Mesodermal cell (in vitro differentiated cells): ENCODE measurements around the gene AAGAB.
"Not testable (repeated sequence)": the region's sequence is repeated elsewhere in the genome, so short reads cannot be mapped to it uniquely, and the experiment has no call there.

ENCODE experiments used
- H3K27ac ChIP-seq: 2 replicates; pipeline ENCODE4 v1.7.0; 2013; ENCODE audit warnings: mild to moderate bottlenecking, low read depth, low read length, moderate library complexity; ENCODE audit not compliant: severe bottlenecking
- H3K36me3 ChIP-seq: 2 replicates; pipeline ENCODE4 v1.7.1; 2013; ENCODE audit warnings: mild to moderate bottlenecking, low read length, moderate library complexity; ENCODE audit not compliant: control insufficient read depth, insufficient read depth
- H3K4me1 ChIP-seq: one replicate; pipeline ENCODE4 v1.7.1; 2013; ENCODE audit warnings: mild to moderate bottlenecking, low read length; ENCODE audit not compliant: insufficient read depth, control insufficient read depth, poor library complexity, severe bottlenecking
- H3K4me3 ChIP-seq: 2 replicates; pipeline ENCODE4 v1.7.0; 2013; ENCODE audit warnings: low read length, control low read depth, mild to moderate bottlenecking; ENCODE audit not compliant: insufficient read depth, poor library complexity, severe bottlenecking; ENCODE audit errors: extremely low read depth
- H3K9me3 ChIP-seq: 2 replicates; pipeline ENCODE4 v1.7.1; 2013; ENCODE audit warnings: mild to moderate bottlenecking, low read length, moderate library complexity; ENCODE audit not compliant: control insufficient read depth
- WGBS, 2 experiments: methylation state at CpG; one replicate each; pipeline ENCODE4 v1.1.5; 2013; ENCODE audit warnings: missing lambda C conversion rate in 2 of 2; ENCODE audit not compliant: insufficient coverage in 2 of 2; 5-methylcytosine and 5-hydroxymethylcytosine counted together

AAGAB gene

GRCh38 chr15:67276666-67277065 lies 22.2 kb upstream of the AAGAB start:
- Histone ChIP-seq H3K4me1 (no peaks in the 10 kb centered on the region), H3K9me3 (no peaks in the 10 kb centered on the region), H3K27ac (no peak overlapping the region), H3K36me3 (no peaks in the 10 kb centered on the region), H3K4me3 (no peak overlapping the region)
- WGBS, 2 experiments, result no CpG with 5 or more reads among the region's 1 CpG

DNA sequence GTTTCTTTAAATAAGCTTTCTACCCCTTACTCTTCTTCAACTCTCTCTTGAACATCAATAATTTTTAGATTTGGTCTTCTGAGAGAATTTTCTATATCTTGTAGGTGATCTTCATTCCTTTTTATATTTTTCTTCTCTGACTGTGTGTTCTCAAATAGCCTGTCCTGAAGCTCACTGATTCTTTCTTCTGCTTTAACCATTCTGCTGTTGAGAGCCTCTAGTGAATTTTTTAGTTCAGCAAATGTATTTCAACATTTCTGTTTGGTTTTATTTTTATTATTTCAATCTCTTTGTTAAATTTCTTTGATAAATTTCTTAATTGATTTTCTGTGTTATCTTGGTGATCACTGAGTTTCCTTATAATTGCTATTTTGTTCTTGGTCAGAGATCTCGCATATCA lies 19.8 kb upstream of the AAGAB start:
- Histone ChIP-seq H3K9me3 (no peaks in the 10 kb centered on the region), H3K4me3 (no peak overlapping the region), H3K36me3 (no peaks in the 10 kb centered on the region), H3K27ac (no peak overlapping the region), H3K4me1 (no peaks in the 10 kb centered on the region)
- WGBS, 2 experiments, result no CpG with 5 or more reads among the region's 1 CpG

GRCh38 chr15:67267951-67268941 lies 13.8 kb upstream of the AAGAB start:
- Histone ChIP-seq H3K36me3 (no peaks in the 10 kb centered on the region), H3K4me1 (no peaks in the 10 kb centered on the region), H3K27ac (no peak overlapping the region), H3K4me3 (no peak overlapping the region), H3K9me3 (no peaks in the 10 kb centered on the region)
- WGBS, 2 experiments, result 79 to 93% methylated on average over 5 of the region's 9 CpGs

DNA sequence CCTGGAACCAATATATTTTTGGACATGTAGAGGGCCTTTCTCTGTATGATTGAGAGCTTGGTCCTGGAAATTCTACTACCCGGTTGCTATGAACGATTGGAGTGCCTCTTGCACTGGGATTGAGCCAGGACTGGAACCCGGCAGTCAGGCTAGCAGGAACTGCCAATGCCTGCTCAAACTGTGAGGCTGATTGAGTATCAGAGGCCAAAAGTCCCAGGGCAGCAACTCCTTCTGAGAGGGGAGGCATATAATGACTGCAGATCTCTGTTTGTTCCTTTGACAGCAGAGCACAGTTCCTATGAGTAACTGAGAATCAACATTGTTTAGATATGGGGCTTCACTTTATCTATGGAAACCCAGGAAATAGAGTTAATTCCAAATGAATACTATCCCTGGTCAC lies 13.0 kb upstream of the AAGAB start:
- H3K9me3 ChIP-seq, result no peaks in the 10 kb centered on the region
- H3K4me3 ChIP-seq, result no peak overlapping the region
- no peak overlapping the region for H3K27ac ChIP-seq
- H3K36me3 ChIP-seq, result no peaks in the 10 kb centered on the region
- WGBS, 2 experiments, result 56 to 70% methylated on average over 3 of the region's 3 CpGs
- H3K4me1 ChIP-seq, result no peaks in the 10 kb centered on the region

DNA sequence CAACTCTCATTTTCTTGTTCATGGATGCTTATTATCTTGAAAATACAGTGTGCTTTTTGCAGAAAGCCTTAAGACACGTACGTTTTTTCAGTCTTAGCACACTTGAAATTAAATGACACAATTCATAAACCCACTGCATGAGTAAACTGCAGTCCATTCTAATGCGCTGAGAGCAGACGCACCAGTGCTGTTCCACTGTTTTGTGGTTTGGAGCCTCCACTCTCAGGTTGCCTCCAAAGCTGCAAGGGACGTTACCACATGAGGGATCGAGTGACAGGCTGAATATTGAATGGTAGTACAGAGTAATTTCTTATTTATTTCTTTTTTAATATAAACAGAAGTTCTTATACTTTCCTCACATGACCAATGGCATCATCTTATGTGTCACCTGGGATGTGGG lies 12.4 kb upstream of the AAGAB start:
- Histone ChIP-seq H3K4me3 (no peak overlapping the region), H3K9me3 (no peaks in the 10 kb centered on the region), H3K27ac (no peak overlapping the region), H3K36me3 (no peaks in the 10 kb centered on the region), H3K4me1 (no peaks in the 10 kb centered on the region)
- 88 to 95% methylated on average over 2 of the region's 6 CpGs for WGBS, 2 experiments

DNA sequence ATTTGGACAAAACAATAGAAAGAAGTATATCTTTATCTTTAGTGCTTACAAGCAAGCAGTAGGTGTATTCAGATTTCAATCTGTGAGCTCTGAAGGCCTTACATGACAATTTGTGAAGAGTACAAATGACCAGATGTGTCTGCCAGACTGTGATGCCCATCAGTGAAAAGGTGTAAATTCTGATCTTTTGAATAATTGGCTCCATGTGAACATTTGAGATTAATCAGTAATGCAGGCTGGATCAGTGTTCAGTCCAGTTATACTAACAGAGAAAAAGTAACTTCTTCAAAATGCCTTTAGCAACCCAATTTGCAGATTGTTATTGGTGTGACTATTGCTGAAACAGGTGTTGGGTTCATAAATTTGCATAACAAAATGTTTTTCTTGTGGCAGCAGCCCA lies 5.3 kb upstream of the AAGAB start:
- Histone ChIP-seq H3K4me1 (no peaks in the 10 kb centered on the region), H3K4me3 (no peak overlapping the region), H3K27ac (no peak overlapping the region), H3K9me3 (no peaks in the 10 kb centered on the region), H3K36me3 (no peaks in the 10 kb centered on the region)

- no peak overlapping the region for H3K27ac ChIP-seq
- no peaks in the 10 kb centered on the region for H3K4me1 ChIP-seq
- no peaks in the 10 kb centered on the region for H3K36me3 ChIP-seq
- no peaks in the 10 kb centered on the region for H3K9me3 ChIP-seq
- H3K4me3 ChIP-seq, result no peak overlapping the region
Measured at GRCh38 chr15:67259379-67259778, 4.9 kb upstream of the AAGAB start.

- not testable (repeated sequence) for H3K4me1 ChIP-seq, H3K4me3 ChIP-seq, H3K36me3 ChIP-seq, H3K27ac ChIP-seq, H3K9me3 ChIP-seq
- WGBS, 2 experiments, result 69 to 91% methylated on average over 3 of the region's 3 CpGs
Measured at GRCh38 chr15:67258412-67258811, 4.0 kb upstream of the AAGAB start.

GRCh38 chr15:67256051-67256450 lies 1.6 kb upstream of the AAGAB start:
- H3K9me3 ChIP-seq, result no peaks in the 10 kb centered on the region
- no peaks in the 10 kb centered on the region for H3K4me1 ChIP-seq
- no peak overlapping the region for H3K4me3 ChIP-seq
- no peaks in the 10 kb centered on the region for H3K36me3 ChIP-seq
- WGBS, 2 experiments, result 100% methylated on average over 2 of the region's 3 CpGs; no CpG with 5 or more reads in 1 of the 2 experiments
- H3K27ac ChIP-seq, result no peak overlapping the region

- Histone ChIP-seq H3K36me3 (no peaks in the 10 kb centered on the region), H3K27ac (peak overlapping the region; percentile 91), H3K9me3 (no peaks in the 10 kb centered on the region), H3K4me1 (no peaks in the 10 kb centered on the region), H3K4me3 (peak overlapping the region; percentile 71)
- 40 to 50% methylated on average over 8 of the region's 15 CpGs for WGBS, 2 experiments
Measured at GRCh38 chr15:67253549-67254237, 768 bp downstream of the AAGAB start.

GRCh38 chr15:67253101-67253500 lies 1.4 kb downstream of the AAGAB start:
- WGBS, 2 experiments, result 88 to 91% methylated on average over 3 of the region's 12 CpGs
- no peaks in the 10 kb centered on the region for H3K9me3 ChIP-seq

More at GRCh38 chr15:67253101-67253500, 1.4 kb downstream of the AAGAB start:
- H3K4me3 ChIP-seq, result peak overlapping the region; percentile 71
- no peaks in the 10 kb centered on the region for H3K4me1 ChIP-seq
- H3K36me3 ChIP-seq, result no peaks in the 10 kb centered on the region
- H3K27ac ChIP-seq, result no peak overlapping the region
